Fibroblast of skin of scalp (primary cell): ENCODE results near the gene TEX19.
A peak's percentile ranks its signal among the peaks of the same experiment; 100 is the strongest.

Source experiments
- DNase-seq: peaks from one replicate; pipeline ENCODE4 v3.0.0-alpha.2; 2013

The TEX19 gene

DNA sequence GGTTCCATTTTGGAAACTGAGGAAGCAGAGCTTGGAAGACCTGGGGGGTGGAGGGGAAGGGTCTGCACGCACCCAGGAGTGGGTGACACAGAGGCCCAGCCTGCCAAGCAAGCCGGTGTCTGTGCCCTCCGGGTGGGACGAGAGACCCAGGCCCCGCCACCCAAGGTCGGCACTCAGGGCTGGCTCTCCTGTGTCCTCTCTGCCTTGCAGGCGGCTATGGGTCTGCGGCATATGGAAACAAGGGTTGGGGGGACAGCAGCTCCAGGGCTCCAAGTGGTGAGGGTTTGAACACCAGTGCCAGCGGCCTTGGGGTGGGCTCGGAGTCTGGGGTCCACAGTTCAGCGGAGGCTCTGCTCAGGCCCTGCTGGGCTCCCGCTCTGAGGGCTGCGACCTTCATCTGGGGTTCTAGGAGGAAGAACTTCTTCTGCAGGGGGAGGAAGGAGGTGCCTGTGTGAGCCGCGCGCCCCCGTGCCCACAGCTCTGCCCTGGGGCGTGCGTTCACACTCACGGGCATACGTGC is 37.0 kb upstream of the TEX19 start:
- no peak for DNase-seq

DNA sequence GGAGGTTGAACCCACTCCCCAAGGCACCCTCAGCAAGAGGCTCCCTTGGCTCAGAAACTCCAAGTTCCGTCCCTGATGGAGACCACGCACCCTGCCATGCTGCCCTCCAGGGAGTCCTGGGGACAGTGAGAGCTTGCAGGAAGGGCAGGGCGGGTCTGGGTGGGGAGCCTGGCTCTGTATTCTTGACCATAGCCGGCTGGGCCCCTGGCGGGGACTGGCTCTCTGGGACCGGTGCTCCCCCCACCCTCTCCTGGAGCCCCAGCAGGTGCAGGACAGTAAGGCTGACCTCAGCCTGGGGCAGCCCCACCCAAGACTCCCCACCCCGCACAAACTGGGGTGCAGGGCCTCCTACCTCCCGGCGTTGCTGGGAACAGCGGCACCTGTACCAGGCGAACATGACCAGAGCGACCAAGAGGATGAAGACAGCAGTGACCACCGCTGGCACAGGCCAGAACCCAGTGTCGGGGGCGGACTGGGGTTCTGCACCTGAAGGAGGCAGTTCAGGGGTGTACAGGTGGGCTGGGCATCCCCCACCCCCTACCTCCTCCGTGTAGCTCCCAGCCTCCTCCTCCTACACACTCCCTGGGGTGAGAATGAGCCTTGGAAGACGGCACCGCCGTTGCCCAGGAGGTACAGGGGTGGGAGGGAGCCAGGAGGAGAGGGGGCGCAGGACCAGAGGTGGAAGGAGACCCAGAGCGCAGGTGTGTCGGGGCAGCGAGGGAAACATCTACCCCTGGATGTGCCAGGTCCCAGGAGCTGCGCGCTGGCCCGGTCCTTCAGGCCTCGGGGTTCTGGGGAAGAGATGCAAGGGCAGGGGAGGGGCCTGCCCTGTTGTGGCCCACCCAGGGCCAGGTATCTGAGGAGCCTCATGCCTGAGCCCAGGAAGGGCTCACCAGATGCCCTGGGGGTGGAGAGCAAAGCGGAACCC is 36.3 kb upstream of the TEX19 start:
- no peak for DNase-seq

DNA sequence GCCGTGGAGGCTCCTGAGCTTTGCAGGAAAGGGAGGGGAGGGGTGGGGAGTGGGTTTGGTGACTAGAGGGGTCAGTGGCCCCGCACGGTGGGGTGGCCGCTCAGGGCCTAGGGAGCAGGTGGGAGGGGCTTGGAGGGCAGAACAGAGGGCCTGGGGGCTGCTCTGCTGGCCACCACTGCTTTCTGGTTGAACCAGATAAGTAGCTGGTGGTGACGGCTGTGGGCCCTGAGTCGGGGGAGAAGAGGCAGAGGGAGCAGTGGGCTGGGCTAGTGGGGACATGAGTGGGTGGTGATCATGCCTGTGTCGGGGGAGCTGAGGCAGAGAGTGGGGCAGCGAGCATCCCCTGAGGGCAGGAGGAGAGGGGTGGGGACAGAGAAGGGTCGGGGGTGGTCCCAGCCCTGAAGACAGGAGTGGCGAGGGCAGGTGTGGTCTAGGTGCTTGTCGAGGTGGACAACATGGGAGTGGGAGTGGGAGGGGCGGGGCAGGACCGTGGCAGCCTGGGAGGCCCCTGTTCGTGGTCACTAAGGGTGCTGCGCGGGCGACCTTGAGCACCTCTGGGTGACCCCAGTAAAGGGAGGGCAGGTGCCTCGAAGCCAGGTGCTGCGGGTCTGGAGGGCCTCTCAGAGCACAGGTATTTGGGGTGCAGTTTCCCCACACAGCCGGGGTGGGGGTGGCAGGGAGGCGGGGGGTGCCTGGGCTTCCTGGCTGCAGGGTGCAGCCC is 35.4 kb upstream of the TEX19 start:
- DNase-seq = no peak

DNA sequence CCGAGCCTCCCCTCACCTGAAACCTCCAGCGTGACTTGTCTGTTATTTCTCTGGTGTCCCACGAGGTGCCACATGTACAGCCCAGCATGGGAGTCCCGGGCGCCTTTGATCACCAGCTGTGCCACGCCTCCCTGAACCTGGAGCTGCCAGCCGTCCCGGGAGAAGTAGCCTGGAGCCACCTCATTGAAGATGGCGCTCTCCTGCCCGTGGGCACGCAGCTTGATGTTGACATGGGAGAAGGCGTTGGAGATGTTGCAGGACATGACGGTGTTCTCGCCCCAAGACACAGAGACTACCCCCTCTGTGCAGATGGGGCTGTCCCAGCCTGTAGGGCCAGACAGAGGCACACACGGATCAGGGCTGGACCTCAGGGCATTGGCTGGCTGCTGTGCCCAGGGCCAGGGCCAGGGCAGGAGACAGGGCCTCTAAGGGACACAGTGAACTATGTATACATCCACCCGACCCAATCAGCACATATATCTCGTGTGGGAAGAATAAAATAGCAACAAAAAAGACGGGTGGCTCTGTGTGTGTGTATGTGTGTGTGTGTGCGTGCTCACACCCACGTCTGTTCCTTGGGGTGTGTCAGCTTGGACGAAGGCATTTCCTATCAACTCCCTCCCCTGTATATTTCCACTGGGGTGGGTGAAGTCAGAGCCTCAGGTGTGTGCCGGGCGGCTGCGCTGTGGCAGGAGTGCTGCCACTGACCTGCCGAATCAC is 34.3 kb upstream of the TEX19 start:
- DNase-seq = no peak

DNA sequence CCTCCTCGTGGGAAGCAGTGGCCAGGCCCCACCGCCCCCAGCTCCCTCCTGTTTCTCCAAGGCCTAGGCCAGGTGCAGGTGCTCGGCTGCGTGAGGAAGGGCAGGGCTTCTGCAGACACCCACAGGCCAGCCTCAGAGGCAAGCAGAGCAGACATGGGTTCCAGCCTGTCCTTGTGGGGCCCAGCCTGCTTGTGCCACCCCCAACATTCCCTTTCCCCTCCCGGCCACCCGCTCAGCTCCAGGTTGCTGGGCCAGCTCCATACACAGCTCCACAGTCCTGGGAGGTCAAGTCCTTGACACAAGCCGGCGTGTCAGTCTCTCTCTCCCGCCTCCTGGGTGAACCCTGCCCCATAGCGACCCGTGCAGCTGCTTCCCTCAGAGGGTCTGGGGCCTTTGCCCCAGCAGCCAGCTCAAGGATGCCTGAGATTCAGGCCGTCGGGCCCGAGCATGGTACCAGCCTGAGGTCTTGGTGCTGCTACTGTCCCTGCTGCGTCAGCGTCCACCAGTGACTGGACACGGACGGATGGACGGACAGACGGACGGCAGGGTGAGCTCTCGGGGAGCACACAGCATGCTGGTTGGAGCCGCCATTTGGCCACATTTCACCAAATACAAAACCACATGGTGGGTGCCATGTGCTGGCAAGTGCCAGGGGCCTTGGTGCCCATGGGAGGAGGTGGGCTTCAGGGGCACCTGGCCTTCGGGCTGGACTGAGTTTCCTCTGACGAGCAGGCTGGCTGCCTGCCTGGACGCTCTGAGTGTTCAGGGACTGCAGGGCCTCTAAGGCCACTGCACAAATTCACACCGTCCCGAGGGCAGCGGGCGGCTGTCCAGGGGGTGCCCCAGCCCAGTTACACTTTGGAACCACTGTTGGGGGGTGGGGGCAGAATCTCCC is 33.5 kb upstream of the TEX19 start:
- DNase-seq = no peak

DNA sequence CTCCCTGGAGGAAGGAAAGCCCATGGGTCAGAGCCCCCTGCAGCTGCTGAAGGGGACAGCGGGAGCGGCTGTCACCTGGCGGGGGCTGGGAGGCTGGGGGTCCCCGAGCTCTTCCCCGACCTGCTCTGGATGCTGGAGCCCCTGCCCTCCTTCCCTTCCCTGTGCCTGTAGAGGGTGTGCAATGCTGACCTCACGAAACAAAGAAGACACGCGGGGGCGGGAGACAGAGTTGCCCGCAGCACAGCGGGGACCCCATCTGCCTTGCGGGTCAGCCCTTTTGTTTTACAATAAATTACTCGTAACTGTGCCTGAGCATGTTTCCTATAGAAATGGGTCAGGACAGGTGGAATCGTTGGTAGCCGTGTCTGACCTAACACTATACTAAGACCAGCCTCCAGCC is 31.8 kb upstream of the TEX19 start:
- DNase-seq = no peak

DNA sequence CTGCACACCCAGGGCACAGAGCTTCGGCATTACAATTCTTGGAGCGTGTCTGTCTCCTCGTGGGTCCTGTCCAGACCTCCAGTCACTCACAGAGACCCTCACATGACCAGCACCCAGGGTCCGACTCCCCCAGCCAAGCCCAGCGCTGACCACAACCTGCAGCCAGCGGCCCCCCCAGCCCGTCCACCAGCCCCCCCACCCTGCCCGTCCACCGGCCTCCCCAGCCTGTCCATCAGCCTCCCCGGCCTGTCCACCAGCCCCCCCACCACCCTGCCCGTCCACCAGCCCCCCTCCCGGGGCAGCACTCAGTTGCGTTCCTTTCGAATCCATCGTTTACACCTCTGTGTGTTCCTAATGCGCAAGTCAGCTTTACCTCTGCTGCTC is 31.3 kb upstream of the TEX19 start:
- no peak for DNase-seq

DNA sequence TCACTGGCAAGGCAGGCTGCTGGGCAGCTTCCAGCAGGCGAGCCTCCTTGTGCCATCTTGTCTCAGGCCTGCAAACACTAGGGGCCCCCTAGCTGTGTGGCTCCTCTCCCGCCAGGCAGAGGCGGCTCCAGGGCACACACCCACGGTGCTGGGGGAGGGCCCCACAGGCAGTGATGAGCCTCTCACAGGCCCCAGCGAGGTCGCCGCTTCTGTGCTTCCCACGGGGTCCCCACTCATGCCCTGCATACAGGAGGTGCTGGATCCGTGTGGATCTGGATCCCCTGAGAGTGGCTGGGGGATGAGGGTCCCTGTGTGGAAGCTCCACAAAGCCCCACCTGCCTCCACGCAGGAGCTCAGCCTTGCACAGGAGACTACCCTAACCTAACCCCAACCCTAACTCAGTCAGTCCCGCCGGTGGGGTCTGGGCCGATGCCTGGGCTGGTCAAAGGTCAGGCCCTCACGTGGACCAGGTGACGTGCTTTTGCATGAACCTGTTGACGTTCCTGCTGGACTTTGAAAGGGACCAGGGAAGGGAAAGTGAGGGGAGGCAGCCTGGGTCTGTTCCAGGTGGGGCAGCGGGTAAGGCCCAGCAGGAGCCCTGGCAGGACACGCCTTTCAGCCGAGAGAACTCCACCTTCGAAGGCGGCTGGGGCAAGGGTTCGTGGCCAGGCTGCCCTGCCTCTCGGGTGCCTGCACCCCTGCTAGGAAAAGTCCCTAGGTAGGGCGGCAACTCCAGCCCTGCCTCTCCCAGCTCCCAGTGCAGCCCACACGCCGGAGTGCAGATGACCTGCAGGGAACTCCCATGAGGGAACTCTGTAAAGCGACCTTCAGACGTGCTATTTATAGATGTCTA is 30.7 kb upstream of the TEX19 start:
- no peak for DNase-seq

DNA sequence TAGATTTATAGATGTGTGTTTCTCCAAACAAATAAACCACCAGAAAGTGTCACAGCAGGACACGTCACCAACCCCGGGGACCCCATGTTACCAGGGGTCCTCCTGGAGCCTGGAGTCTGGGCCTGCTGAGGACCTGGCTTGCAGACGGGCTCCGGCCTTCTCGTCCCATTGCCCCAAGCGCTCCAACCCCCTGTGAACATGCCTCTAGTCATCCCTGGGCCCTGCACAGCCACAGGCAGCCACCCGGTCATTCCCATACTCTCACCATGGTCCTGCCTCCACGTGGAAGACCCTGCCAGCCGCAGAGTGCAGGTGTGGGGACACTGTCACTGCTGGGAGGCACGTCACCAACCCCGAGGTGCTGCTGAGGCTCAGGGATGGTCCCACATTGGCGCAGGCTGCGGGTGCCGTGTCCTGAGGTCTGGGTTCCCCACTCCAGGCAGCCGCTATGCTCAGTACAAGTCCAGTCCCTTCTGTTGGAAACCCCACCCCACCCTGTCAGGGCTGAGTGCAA is 30.0 kb upstream of the TEX19 start:
- DNase-seq = no peak

DNA sequence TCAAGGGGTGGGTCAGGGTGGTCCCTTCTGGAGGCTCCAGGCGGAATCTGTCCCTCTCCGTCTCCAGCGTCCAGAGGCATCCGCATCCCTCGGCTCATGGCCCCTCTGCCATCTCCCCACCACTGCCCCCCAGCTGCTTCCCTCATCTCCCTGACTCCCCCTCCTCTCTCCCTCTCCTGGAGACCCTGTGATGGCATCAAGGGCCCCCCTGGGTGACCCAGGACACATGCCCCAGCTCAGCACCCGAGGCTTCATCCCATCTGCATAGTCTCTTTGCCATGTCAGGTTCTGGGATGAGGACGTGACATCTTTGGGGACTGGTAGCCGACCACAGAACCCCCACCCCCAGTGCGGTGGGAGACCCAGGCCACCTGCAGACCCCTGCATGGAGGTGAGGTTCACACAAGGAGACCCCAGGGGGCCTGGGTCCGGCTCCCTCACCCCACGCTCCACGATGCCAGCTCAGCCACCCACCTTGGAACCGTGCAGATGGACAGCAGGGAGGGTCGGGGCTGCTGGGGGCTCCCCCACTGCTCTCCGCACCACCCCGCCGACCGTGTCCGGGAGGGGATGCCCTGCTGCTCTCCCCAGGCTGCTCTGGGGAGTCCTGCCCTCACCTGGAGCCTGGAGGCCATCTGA is 29.2 kb upstream of the TEX19 start:
- DNase-seq = no peak

DNA sequence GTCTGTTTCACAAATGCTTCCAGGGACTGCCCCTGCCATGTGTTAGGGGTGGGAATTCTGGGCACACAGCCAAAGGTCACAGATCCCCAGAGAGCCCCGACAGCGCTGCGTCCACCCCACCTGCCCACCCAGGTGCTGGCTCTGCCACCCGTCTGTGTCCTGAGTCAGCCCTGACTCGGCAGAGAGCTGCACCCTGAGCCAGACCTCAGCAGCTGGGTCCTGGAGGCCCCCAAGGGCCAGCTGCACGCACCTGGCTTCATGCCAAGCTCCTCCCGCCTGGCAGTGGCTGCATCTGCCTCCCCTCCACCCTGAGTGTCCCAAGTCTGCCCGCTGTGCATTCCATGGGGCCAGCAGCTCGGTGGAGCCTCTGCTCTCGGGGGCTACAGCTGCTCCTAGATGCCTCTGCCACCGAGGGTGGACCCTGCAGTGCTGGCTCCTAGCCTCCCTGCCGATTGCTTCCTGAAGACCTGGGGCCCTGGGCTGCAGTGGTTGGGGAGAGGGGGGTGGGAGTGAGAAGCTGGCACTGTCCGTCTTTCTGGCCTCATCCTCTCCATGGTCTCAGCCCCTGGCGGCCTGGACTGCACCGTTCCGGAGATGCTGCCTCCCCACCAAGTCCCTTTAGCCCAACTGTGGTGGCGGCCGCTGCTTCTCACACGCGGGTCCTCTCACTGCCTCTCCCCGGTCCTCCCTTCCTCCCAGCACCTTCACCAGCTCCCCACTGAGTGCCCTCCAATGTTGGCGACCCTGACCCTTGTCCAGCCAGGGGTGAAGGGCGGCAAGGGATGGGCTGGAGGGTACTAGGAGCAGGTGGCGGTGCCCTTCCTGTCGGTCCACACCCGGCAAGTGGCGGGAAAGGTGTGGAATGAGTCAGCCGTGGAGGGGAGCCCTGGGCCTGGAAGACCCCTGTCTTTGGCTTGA is 28.5 kb upstream of the TEX19 start:
- DNase-seq = peak; percentile 60

DNA sequence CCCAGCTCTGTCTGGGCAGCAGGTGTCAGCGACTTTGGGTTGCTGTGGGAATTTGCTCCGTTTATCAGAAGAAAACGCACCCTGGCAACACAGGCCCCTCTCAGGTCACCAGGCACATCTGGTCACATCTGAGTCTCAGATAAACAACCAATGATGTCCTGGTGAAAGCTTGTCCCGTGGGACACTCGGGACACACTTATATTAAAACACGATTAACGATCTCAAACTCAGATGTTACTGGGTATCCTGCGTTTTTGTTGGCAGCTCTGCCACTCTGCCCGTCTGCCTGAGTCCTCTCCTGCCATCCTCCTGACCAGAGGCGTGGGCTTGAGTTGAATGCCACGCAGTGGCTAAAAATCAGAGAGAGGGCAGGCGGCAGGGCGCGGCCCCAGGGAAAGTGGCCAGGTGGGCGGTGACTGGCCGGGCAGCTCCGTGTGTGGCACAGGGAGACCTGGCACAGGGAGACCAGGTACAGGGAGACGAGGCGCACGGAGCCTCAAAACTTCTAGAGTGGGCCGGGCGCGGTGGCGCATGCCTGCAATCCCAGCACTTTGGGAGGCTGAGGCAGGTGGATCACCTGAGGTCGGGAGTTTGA is 27.6 kb upstream of the TEX19 start:
- no peak for DNase-seq

DNA sequence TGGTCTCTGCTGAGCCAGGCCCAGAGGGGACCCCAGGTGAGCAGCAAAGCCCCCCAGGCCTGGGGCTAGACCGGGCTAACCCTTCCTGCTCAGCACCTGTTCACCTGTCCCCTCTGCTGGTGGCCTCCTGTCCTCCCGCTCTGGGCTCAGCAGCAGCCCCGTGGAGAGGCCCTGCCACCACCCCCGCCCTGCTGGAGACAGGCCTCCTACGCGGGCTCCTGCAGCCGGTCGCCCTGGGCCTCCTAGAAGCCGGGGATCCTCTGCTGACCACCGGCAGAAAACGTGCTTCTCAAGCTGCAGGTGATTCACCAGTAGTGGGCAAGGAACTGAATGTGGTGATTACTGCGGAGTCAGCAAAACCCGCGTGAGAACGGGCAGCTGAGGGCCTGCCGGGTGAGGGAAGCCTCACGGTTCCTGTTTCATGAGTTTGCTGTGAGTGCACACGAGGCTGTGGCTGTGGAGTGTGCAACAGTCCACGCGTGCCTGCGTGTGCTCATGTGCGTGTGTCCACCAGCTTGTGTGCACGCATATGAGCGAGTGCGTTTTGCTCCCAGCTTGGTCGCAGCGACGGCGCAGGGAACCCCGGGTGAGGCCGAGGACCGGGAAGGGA is 26.3 kb upstream of the TEX19 start:
- DNase-seq = no peak

DNA sequence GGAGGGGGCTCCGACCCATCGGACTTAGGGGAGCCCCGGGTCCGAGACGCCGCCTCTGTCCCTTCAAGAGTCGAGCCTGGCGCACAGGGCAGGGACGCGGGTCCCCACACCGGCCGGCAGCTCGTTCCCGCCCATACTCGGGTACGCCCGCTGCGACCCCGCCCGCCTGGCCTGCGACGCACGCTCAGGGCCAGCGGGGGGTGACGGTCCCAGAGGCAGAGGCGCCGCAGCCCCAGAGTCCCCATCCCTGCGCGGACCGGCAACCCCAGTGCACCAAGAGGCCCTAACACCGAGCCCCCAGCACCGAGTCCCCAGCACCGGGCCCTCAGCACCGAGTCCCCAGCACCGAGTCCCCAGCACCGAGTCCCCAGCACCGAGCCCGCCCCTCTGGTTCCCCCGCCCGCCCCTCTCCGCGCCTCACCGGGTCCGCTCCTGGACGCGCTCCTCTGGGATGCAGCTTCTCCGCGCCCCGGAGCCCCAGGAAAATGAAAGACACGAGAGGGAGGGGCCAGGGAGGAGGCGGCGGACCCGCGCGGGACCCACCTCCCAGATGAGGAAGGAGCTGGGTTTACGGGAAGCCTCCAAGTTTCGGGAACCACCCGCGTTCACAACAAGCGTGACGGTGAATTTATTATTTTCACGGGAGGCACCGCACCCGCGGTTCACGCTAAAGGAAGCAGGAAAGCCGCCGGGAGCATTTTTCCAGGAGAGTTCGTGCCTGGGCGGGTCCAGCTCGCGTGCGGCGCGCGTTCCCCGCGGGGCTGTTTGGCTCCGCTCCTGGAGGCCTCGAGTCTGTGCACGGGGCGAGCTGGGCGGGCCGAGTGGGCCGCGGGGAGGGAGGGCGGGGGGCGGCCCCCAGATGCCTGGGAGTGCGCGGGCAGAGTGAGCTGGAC is 25.5 kb upstream of the TEX19 start, which contains the start of gene SECTM1:
Gene SECTM1 (minus strand): TSS at position 488 of the 893 bp plus-strand sequence. CDS start 6,526 bp downstream, outside the sequence.
- DNase-seq = peak; percentile 58

DNA sequence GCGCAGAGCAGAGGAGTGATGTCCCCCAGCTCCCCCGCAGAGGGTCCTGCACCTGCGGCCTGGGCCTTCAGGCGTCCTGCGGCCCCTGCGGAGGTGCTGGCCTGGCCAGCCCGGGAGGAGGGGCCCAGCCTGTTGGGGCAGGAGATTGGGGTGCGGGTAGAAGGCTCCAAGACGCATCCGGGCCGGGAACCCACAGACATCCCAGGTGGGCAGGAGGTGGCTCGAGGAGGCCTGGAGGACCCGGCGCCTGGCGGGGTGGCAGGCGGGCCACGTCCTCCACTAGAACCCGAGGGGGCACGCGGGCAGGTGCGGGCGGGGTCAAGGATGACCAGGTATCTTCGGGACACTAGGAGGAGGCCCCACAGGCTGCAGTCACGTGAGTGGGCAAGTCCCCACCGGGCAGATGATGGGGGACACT is 24.8 kb upstream of the TEX19 start:
- no peak for DNase-seq

DNA sequence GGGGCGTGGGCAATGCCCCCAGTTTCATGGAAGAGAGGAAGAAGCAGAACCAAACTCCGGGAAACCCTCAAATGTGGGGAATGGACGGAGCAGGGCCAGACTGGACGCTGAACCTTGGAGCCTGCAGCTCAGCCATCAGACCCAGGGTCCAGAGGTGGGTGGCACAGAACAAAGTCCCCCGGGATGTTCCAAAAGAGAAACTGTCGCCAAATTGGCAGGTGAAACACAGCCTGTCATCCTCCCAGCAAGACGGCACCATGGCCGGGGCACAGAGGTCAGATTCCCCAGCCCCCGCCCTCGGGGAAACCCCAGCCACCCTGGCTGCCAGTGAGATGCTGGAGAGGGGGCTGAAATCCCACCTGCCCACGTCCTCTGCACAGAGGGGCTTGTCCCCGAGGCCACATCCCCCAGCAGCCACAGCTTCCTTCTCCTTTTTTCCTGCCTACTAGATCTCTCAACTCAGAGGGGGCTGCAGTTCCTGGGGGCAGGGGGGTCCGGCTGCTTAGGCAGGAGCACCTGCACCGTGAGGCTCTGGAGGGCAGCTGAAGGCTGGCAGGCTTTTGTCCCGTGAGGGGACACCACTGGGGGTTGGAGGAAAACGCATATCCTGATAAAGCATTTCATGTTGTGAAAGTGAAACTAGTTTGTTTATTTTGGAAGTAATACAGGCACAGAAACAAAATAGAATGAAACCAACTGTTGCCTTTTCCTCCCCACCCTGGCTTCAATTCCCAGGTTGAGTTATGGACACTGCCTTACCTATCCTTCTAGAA is 24.2 kb upstream of the TEX19 start:
- peak; percentile 28 for DNase-seq
